Caco-2 (cell line): Measurements from ENCODE around the gene YBEY. TPM values are rescaled to one million over a fixed set of nuclear protein-coding genes. Genes with fewer than 3 reads are reported as not detected.

Experiments used
- BruUV-seq: library from RNA; stranded (reverse); fragments of 400-500 nt; replicated peaks from 2 replicates; lab custom pipeline; 2021; lab: Mats Ljungman, UMichigan
- CTCF ChIA-PET: fragments of 300-600 bp; sonication (Branson Sonifier 250); formaldehyde crosslinking; loops from one replicate; lab custom pipeline; 2022; ENCODE audit warnings: antibody characterized with exemption; lab: Charles Lee
- POLR2A ChIA-PET: fragments of 300-600 bp; sonication (Branson Sonifier 250); formaldehyde crosslinking; loops from one replicate; lab custom pipeline; 2022; ENCODE audit warnings: antibody characterized with exemption; lab: Charles Lee
- DNase-seq, 2 experiments: peaks; one replicate each; pipeline versions ENCODE4 v3.0.0 to v3.0.0-alpha.2; 2020 to 2022
- H3K27me3 ChIP-seq: replicated peaks from 2 replicates; pipeline ENCODE4 v1.6.0; 2011; ENCODE audit warnings: low read length; ENCODE audit not compliant: control insufficient read depth, insufficient read depth
- H3K36me3 ChIP-seq: 2 replicates; pipeline ENCODE4 v1.5.1; 2011; ENCODE audit warnings: low read length; ENCODE audit not compliant: control insufficient read depth, insufficient read depth
- H3K4me1 ChIP-seq: fragments of 250-450 bp; sonication (Bioruptor Pico); 2 replicates; pipeline ENCODE4 v1.5.1; 2020; ENCODE audit warnings: mild to moderate bottlenecking
- H3K4me3 ChIP-seq: 2 replicates; pipeline ENCODE4 v1.5.1; 2011; ENCODE audit warnings: low read depth, mild to moderate bottlenecking, control low read depth, low read length
- H3K9me3 ChIP-seq: fragments of 250-450 bp; sonication (Bioruptor Pico); 2 replicates; pipeline ENCODE4 v1.5.1; 2020; ENCODE audit warnings: mild to moderate bottlenecking, moderate library complexity
- H3K27ac Mint-ChIP-seq: one replicate; pipeline ENCODE4 v1.8.0; 2022; ENCODE audit warnings: mixed read lengths; ENCODE audit not compliant: unreplicated experiment
- H3K27me3 Mint-ChIP-seq: one replicate; pipeline ENCODE4 v1.8.0; 2022; ENCODE audit warnings: mixed read lengths; ENCODE audit not compliant: insufficient read depth, unreplicated experiment
- H3K36me3 Mint-ChIP-seq: one replicate; pipeline ENCODE4 v1.8.0; 2022; ENCODE audit warnings: mild to moderate bottlenecking, mixed read lengths; ENCODE audit not compliant: insufficient read depth, unreplicated experiment
- H3K4me1 Mint-ChIP-seq: one replicate; pipeline ENCODE4 v1.8.0; 2022; ENCODE audit warnings: low read depth, mixed read lengths; ENCODE audit not compliant: unreplicated experiment
- H3K4me3 Mint-ChIP-seq: one replicate; pipeline ENCODE4 v1.8.0; 2022; ENCODE audit warnings: mild to moderate bottlenecking, moderate library complexity, mixed read lengths; ENCODE audit not compliant: unreplicated experiment
- H3K9me3 Mint-ChIP-seq: one replicate; pipeline ENCODE4 v1.8.0; 2022; ENCODE audit warnings: mixed read lengths; ENCODE audit not compliant: unreplicated experiment
- intact Hi-C: fragments of 100-400 bp; cut with micrococcal nuclease; formaldehyde crosslinking; loops from one replicate; pipeline ENCODE4 v1.10.0; 2022; ENCODE audit not compliant: unreplicated experiment
- total RNA-seq: library from RNA; stranded (reverse); gene quantifications from 2 replicates; pipeline ENCODE4 v1.2.3, GENCODE V29; 2022
- TF ChIP-seq, protein P1 (sequence below), 2 experiments: fragments of 200-600 bp in 1 of 2; IDR thresholded peaks; 1 replicate in 1 of 2; 2 replicates in 1 of 2; pipeline versions ENCODE4 v1.5.1 to v1.8.0; 2011 to 2022; ENCODE audit warnings: antibody characterized with exemption in 1 of 2, control low read depth in 1 of 2, inconsistent platforms in 1 of 2, low read depth in 1 of 2, low read length in 1 of 2, mild to moderate bottlenecking in 1 of 2, moderate library complexity in 1 of 2; ENCODE audit not compliant: insufficient read depth in 1 of 2, severe bottlenecking in 1 of 2, unreplicated experiment in 1 of 2

Gene YBEY
- total RNA-seq, 1 experiment from 2014 or later, result 10.6 TPM

DNA sequence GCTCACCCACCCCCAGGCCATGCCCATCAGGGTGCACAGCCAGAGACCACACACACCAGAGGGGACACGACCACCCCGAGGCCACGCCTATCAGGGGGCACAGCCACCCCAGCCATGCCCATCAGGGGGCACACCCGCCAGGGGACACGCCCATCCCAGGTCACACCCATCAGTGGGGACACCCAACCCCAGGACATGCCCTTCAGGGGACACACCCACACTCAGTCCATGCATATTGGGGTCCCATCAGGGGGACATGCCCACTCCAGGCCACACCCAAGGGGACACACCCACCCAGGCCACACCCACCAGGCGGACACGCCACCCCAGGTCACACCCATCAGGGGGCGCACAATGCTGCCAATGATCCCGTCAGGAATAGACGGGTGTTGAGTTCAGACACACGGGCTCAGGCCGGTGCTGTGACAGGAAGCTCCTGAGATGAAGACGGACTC is 21.4 kb upstream of the YBEY start:
- POLR2A ChIA-PET, result no interaction called here
- Mint-ChIP-seq H3K9me3 (no peaks in the 10 kb centered on the region), H3K4me3 (no peak overlapping the region), H3K27ac (peak overlapping the region; percentile 53), H3K36me3 (peaks cover 82% of the 10 kb centered on the region), H3K4me1 (no peaks in the 10 kb centered on the region), H3K27me3 (no peaks in the 10 kb centered on the region)
- CTCF ChIA-PET, result no interaction called here
- intact Hi-C loops, result no loop called here
- peak in 1 of 2 experiments; percentile 11 for DNase-seq
- Histone ChIP-seq H3K4me3 (no peak overlapping the region), H3K9me3 (no peaks in the 10 kb centered on the region), H3K4me1 (no peaks in the 10 kb centered on the region), H3K27me3 (no peaks in the 10 kb centered on the region), H3K36me3 (no peaks in the 10 kb centered on the region; the same call in none of the 2 replicates)
- BruUV-seq, result no TSS peak
- TF ChIP-seq, protein P1, sequence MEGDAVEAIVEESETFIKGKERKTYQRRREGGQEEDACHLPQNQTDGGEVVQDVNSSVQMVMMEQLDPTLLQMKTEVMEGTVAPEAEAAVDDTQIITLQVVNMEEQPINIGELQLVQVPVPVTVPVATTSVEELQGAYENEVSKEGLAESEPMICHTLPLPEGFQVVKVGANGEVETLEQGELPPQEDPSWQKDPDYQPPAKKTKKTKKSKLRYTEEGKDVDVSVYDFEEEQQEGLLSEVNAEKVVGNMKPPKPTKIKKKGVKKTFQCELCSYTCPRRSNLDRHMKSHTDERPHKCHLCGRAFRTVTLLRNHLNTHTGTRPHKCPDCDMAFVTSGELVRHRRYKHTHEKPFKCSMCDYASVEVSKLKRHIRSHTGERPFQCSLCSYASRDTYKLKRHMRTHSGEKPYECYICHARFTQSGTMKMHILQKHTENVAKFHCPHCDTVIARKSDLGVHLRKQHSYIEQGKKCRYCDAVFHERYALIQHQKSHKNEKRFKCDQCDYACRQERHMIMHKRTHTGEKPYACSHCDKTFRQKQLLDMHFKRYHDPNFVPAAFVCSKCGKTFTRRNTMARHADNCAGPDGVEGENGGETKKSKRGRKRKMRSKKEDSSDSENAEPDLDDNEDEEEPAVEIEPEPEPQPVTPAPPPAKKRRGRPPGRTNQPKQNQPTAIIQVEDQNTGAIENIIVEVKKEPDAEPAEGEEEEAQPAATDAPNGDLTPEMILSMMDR (IDR thresholded peaks at IDR 0.05; ENCODE audit: insufficient read depth in 1 of 2, low read depth in 1 of 2, low read length in 1 of 2, severe bottlenecking in 1 of 2, unreplicated experiment in 1 of 2), result no peak

DNA sequence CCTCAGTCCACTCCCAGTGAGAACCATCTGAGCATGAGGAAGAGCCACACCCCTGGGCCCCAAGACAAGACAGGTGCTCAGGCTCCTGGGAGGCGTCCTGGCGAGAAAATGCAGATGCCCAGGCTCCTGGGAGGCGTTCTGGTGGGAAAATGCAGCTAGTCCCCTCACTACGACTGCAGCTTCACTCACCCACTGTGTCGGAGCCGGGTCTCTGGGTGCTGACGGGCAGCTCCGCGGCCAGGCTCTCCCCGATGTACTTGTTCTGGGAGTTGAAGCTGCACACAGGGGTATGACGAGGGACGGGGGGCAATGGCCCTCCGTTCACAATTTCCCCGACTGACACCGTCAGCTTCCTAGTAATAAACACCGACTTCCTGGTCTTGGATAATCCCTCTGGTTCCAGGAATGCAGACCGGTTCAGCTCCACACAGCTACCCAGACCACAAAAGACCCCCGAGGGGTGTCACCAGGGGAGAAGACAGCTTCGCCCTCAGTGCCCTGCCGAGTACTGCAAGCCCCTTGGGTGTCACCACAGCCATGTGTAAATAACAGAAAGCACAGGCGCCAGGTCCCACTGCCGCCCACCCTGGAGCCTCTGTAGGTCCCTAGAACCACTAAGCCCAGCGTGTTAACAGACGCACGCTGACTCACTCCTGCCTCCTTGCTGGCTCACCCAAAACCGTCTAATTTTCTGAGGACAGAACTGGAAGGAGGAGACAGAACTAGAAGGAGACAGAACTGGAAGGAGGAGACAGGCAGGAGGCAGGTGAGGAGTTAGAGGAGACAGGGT is 20.2 kb upstream of the YBEY start:
- POLR2A ChIA-PET, result no interaction called here
- Histone ChIP-seq H3K36me3 (no peaks in the 10 kb centered on the region; the same call in 1 of the 2 replicates), H3K4me1 (no peaks in the 10 kb centered on the region), H3K4me3 (no peak overlapping the region), H3K9me3 (no peaks in the 10 kb centered on the region), H3K27me3 (no peaks in the 10 kb centered on the region)
- no TSS peak for BruUV-seq
- no peaks in the 10 kb centered on the region for H3K9me3 Mint-ChIP-seq
- CTCF ChIA-PET, result no interaction called here
- H3K27me3 Mint-ChIP-seq, result no peaks in the 10 kb centered on the region
- H3K4me1 Mint-ChIP-seq, result no peaks in the 10 kb centered on the region
- TF ChIP-seq, protein P1 (IDR thresholded peaks at IDR 0.05; ENCODE audit: insufficient read depth in 1 of 2, low read depth in 1 of 2, low read length in 1 of 2, severe bottlenecking in 1 of 2, unreplicated experiment in 1 of 2), result no peak
- H3K4me3 Mint-ChIP-seq, result no peak overlapping the region
- intact Hi-C loops, result no loop called here
- peak overlapping the region; percentile 88 for H3K27ac Mint-ChIP-seq
- peaks cover 80% of the 10 kb centered on the region for H3K36me3 Mint-ChIP-seq
- no peak for DNase-seq

DNA sequence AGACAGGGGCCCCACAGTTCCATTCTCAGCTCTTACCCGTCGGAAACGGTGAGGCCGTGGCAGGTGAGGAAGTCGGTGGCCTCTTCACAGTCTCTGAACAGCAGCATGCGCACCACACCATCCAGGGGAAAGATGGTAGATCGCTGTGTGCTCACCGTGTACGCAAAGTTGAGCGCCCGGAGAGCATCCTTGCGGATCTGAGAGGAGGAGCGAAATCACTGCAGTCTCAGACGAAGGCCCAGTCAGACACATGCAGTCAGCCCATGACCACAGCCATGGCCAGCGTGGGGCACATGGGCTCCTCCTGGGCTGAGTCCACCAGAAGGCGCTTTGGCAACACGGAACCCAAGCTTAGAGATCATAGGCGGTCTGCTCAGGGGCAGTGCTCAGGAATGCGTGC is 19.2 kb upstream of the YBEY start:
- Histone ChIP-seq H3K9me3 (no peaks in the 10 kb centered on the region), H3K4me3 (no peak overlapping the region), H3K4me1 (no peaks in the 10 kb centered on the region), H3K36me3 (no peaks in the 10 kb centered on the region; the same call in 1 of the 2 replicates), H3K27me3 (no peaks in the 10 kb centered on the region)
- Mint-ChIP-seq H3K27me3 (no peaks in the 10 kb centered on the region), H3K27ac (no peak overlapping the region), H3K36me3 (peaks cover 76% of the 10 kb centered on the region), H3K4me3 (no peak overlapping the region), H3K4me1 (no peaks in the 10 kb centered on the region), H3K9me3 (no peaks in the 10 kb centered on the region)
- intact Hi-C loops, result no loop called here
- POLR2A ChIA-PET, result interaction anchor here (0.6 kb wide), 1 partner anchor 221 kb away, joined by 4 read pairs; no protein-coding TSS in a partner anchor
- no peak for DNase-seq
- CTCF ChIA-PET, result no interaction called here
- no TSS peak for BruUV-seq
- TF ChIP-seq, protein P1 (IDR thresholded peaks at IDR 0.05; ENCODE audit: insufficient read depth in 1 of 2, low read depth in 1 of 2, low read length in 1 of 2, severe bottlenecking in 1 of 2, unreplicated experiment in 1 of 2), result no peak
